Type B pancreatic cell (in vitro differentiated cells): ENCODE data around the gene GLIPR2. TPM values are rescaled to one million over a fixed set of nuclear protein-coding genes. Genes with fewer than 3 reads are reported as not detected.

Experiments used
- DNase-seq: peaks from one replicate; pipeline ENCODE4 v3.0.0; 2021; ENCODE audit warnings: mixed read lengths; ENCODE audit not compliant: unreplicated experiment; ENCODE audit errors: extremely low spot score
- H3K27ac Mint-ChIP-seq: 2 replicates; pipeline ENCODE4 v1.8.0; 2021; ENCODE audit warnings: mild to moderate bottlenecking, mixed read lengths
- H3K27me3 Mint-ChIP-seq: 2 replicates; pipeline ENCODE4 v1.8.0; 2021; ENCODE audit warnings: mixed read lengths
- H3K36me3 Mint-ChIP-seq: 2 replicates; pipeline ENCODE4 v1.8.0; 2021; ENCODE audit warnings: mixed read lengths
- H3K4me1 Mint-ChIP-seq: one replicate; pipeline ENCODE4 v1.8.0; 2021; ENCODE audit warnings: mixed read lengths; ENCODE audit not compliant: unreplicated experiment
- H3K4me3 Mint-ChIP-seq: 2 replicates; pipeline ENCODE4 v1.8.0; 2021; ENCODE audit warnings: mild to moderate bottlenecking, mixed read lengths
- H3K9me3 Mint-ChIP-seq: 2 replicates; pipeline ENCODE4 v1.8.0; 2021; ENCODE audit warnings: mixed read lengths
- CTCF ChIP-seq: fragments of 200-600 bp; sonication (generic); conservative IDR thresholded peaks from 2 replicates; pipeline ENCODE4 v1.5.0; 2021; ENCODE audit warnings: antibody characterized with exemption, mild to moderate bottlenecking
- total RNA-seq: library from RNA; stranded (reverse); gene quantifications from 2 replicates; pipeline ENCODE4 v1.2.1, GENCODE V29; 2021; ENCODE audit warnings: low replicate concordance

Gene GLIPR2
- total RNA-seq, 1 donor from 2014 or later, result 17.8 TPM

GRCh38 chr9:36116593-36116992, 19.9 kb upstream of the GLIPR2 start:
- Mint-ChIP-seq H3K9me3 (no peaks in the 10 kb centered on the region), H3K27ac (no peak overlapping the region), H3K4me3 (no peak overlapping the region), H3K36me3 (peaks cover 13% of the 10 kb centered on the region), H3K4me1 (peaks cover 9% of the 10 kb centered on the region), H3K27me3 (no peaks in the 10 kb centered on the region)
- no peak for DNase-seq
- no peak for TF ChIP-seq CTCF

- Mint-ChIP-seq H3K36me3 (peaks cover 13% of the 10 kb centered on the region), H3K4me3 (no peak overlapping the region), H3K27ac (no peak overlapping the region), H3K27me3 (no peaks in the 10 kb centered on the region), H3K9me3 (no peaks in the 10 kb centered on the region), H3K4me1 (peaks cover 4% of the 10 kb centered on the region)
- no peak for DNase-seq
- no peak for TF ChIP-seq CTCF
Observed at GRCh38 chr9:36118201-36118600, 18.3 kb upstream of the GLIPR2 start.

GRCh38 chr9:36118706-36119105, 17.8 kb upstream of the GLIPR2 start:
- DNase-seq, result no peak
- Mint-ChIP-seq H3K4me1 (peaks cover 4% of the 10 kb centered on the region), H3K4me3 (no peak overlapping the region), H3K27me3 (no peaks in the 10 kb centered on the region), H3K27ac (no peak overlapping the region), H3K9me3 (no peaks in the 10 kb centered on the region), H3K36me3 (peaks cover 13% of the 10 kb centered on the region)
- no peak for TF ChIP-seq CTCF

DNA sequence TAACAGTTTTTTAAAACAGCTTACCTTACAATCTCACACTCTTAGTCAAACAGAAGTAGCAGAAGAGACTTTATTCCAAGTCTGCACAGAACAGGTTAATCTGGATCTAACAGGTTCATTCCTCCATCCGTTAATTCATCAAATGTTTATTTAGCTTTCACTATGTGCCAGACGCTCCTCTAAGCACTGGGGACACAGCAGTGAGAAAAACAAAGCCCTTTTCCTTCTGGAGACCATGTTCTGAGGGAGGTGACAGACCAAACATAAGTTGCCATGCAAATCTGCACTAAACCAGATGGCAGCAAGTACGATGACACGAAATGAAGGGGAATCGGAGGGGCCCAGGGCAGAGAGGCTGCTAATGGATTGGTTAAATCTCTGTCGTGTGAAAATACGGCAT, 17.1 kb upstream of the GLIPR2 start:
- TF ChIP-seq CTCF, result no peak
- H3K36me3 Mint-ChIP-seq, result peaks cover 13% of the 10 kb centered on the region
- no peak for DNase-seq
- H3K9me3 Mint-ChIP-seq, result no peaks in the 10 kb centered on the region
- H3K4me3 Mint-ChIP-seq, result no peak overlapping the region
- H3K27ac Mint-ChIP-seq, result no peak overlapping the region
- peaks cover 4% of the 10 kb centered on the region for H3K4me1 Mint-ChIP-seq
- H3K27me3 Mint-ChIP-seq, result no peaks in the 10 kb centered on the region

- H3K9me3 Mint-ChIP-seq, result no peaks in the 10 kb centered on the region
- no peak for TF ChIP-seq CTCF
- no peaks in the 10 kb centered on the region for H3K27me3 Mint-ChIP-seq
- no peak for DNase-seq
- peaks cover 13% of the 10 kb centered on the region for H3K36me3 Mint-ChIP-seq
- H3K27ac Mint-ChIP-seq, result no peak overlapping the region
- peaks cover 4% of the 10 kb centered on the region for H3K4me1 Mint-ChIP-seq
- H3K4me3 Mint-ChIP-seq, result no peak overlapping the region
Observed at GRCh38 chr9:36120705-36121104, 15.8 kb upstream of the GLIPR2 start.

DNA sequence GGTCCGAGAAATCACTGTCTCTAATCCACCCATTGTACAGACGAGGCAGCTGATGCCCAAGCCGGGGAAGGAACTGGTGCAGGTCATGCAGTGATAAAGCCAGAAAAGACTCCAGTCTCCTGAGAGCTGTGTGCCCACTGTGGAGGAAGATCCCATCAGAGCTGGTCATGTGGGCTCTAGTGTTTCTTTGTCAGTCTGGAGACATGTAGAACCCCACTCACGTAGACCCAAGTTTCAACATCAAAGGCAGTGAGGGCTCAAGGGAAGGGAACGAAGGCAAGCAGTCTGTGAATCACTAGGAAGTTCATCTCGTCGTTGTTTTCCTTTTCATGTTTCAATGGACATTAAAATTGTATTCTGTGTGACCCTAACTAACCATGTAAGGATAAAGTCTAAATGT, 14.6 kb upstream of the GLIPR2 start:
- Mint-ChIP-seq H3K4me3 (no peak overlapping the region), H3K9me3 (no peaks in the 10 kb centered on the region), H3K36me3 (peaks cover 7% of the 10 kb centered on the region), H3K27me3 (no peaks in the 10 kb centered on the region), H3K27ac (no peak overlapping the region), H3K4me1 (peaks cover 4% of the 10 kb centered on the region)
- DNase-seq, result no peak
- no peak for TF ChIP-seq CTCF
